H9 (cell line): ENCODE measurements around the gene NRXN3. TPM values are rescaled to one million over a fixed set of nuclear protein-coding genes. Genes with fewer than 3 reads are reported as not detected.

Experiments used
- DNase-seq: peaks from one replicate; pipeline ENCODE4 v3.0.0-alpha.2; 2017
- H2AFZ ChIP-seq: one replicate; pipeline ENCODE4 v1.6.1; 2013; ENCODE audit warnings: mild to moderate bottlenecking, low read length, control low read depth, moderate library complexity
- H2AK5ac ChIP-seq: 2 replicates; pipeline ENCODE4 v1.6.1; 2013; ENCODE audit warnings: low read length, control low read depth, mixed read lengths; ENCODE audit not compliant: insufficient read length
- H2BK120ac ChIP-seq: one replicate; pipeline ENCODE4 v1.6.1; 2013; ENCODE audit warnings: low read depth, mild to moderate bottlenecking, low read length, control low read depth, inconsistent platforms; ENCODE audit not compliant: poor library complexity, severe bottlenecking
- H2BK12ac ChIP-seq: 2 replicates; pipeline ENCODE4 v1.6.1; 2013; ENCODE audit warnings: low read length, control low read depth, mixed read lengths, low read depth; ENCODE audit not compliant: insufficient read length
- H2BK15ac ChIP-seq: 2 replicates; pipeline ENCODE4 v1.6.1; 2013; ENCODE audit warnings: low read depth, low read length, control low read depth
- H2BK20ac ChIP-seq: one replicate; pipeline ENCODE4 v1.6.1; 2013; ENCODE audit warnings: low read depth, mild to moderate bottlenecking, low read length, control low read depth, inconsistent platforms; ENCODE audit not compliant: poor library complexity, severe bottlenecking
- H2BK5ac ChIP-seq: 2 replicates; pipeline ENCODE4 v1.6.1; 2013; ENCODE audit warnings: low read length, control low read depth, mixed read lengths; ENCODE audit not compliant: insufficient read length
- H3K14ac ChIP-seq: 2 replicates; pipeline ENCODE4 v1.6.1; 2013; ENCODE audit warnings: low read length, control low read depth; ENCODE audit not compliant: insufficient read depth
- H3K18ac ChIP-seq: 2 replicates; pipeline ENCODE4 v1.6.1; 2013; ENCODE audit warnings: low read depth, mild to moderate bottlenecking, mixed read lengths, low read length, control low read depth; ENCODE audit not compliant: insufficient read length
- H3K23ac ChIP-seq: 2 replicates; pipeline ENCODE4 v1.6.1; 2013; ENCODE audit warnings: low read length, control low read depth, mixed read lengths, low read depth; ENCODE audit not compliant: insufficient read length
- H3K23me2 ChIP-seq: 2 replicates; pipeline ENCODE4 v1.6.1; 2013; ENCODE audit warnings: low read depth, mild to moderate bottlenecking, mixed read lengths, low read length, control low read depth; ENCODE audit not compliant: insufficient read length, poor library complexity, severe bottlenecking
- H3K27ac ChIP-seq: 2 replicates; pipeline ENCODE4 v1.5.1; 2013; ENCODE audit warnings: low read length, control low read depth, mixed read lengths, low read depth; ENCODE audit not compliant: insufficient read length
- H3K27me3 ChIP-seq: 2 replicates; pipeline ENCODE4 v1.6.1; 2013; ENCODE audit warnings: low read length, control low read depth, inconsistent platforms; ENCODE audit not compliant: insufficient read depth
- H3K4ac ChIP-seq: 2 replicates; pipeline ENCODE4 v1.6.1; 2013; ENCODE audit warnings: low read depth, mild to moderate bottlenecking, control low read depth, inconsistent platforms, low read length, moderate library complexity
- H3K4me1 ChIP-seq: 2 replicates; pipeline ENCODE4 v1.6.1; 2013; ENCODE audit warnings: low read length, control low read depth, inconsistent platforms; ENCODE audit not compliant: insufficient read depth
- H3K4me2 ChIP-seq: 2 replicates; pipeline ENCODE4 v1.6.1; 2013; ENCODE audit warnings: low read length, control low read depth, mixed read lengths; ENCODE audit not compliant: insufficient read length, insufficient read depth
- H3K56ac ChIP-seq: 2 replicates; pipeline ENCODE4 v1.6.1; 2013; ENCODE audit warnings: low read depth, mild to moderate bottlenecking, mixed read lengths, low read length, control low read depth; ENCODE audit not compliant: insufficient read length
- H3K79me1 ChIP-seq: 2 replicates; pipeline ENCODE4 v1.6.1; 2013; ENCODE audit warnings: low read depth, mild to moderate bottlenecking, moderate library complexity, low read length, control low read depth, inconsistent platforms; ENCODE audit not compliant: insufficient read depth, poor library complexity, severe bottlenecking
- H3K79me2 ChIP-seq: 2 replicates; pipeline ENCODE4 v1.6.1; 2013; ENCODE audit warnings: low read length, control low read depth, inconsistent platforms; ENCODE audit not compliant: insufficient read depth
- H3K9ac ChIP-seq: 2 replicates; pipeline ENCODE4 v1.6.1; 2013; ENCODE audit warnings: low read length, control low read depth, mixed read lengths; ENCODE audit not compliant: insufficient read length; ENCODE audit errors: extremely low read depth
- H3K9me3 ChIP-seq: one replicate; pipeline ENCODE4 v1.6.1; 2013; ENCODE audit warnings: low read depth, low read length, inconsistent platforms; ENCODE audit not compliant: control insufficient read depth
- H3T11ph ChIP-seq: one replicate; pipeline ENCODE4 v1.6.1; 2013; ENCODE audit warnings: mild to moderate bottlenecking, low read length, control low read depth, inconsistent platforms
- H4K20me1 ChIP-seq: one replicate; pipeline ENCODE4 v1.6.1; 2013; ENCODE audit not compliant: control insufficient read depth, insufficient read length, insufficient read depth
- H4K5ac ChIP-seq: 2 replicates; pipeline ENCODE4 v1.6.1; 2013; ENCODE audit warnings: low read depth, mild to moderate bottlenecking, mixed read lengths, low read length, control low read depth; ENCODE audit not compliant: insufficient read length
- H4K8ac ChIP-seq: replicated peaks from 2 replicates; pipeline ENCODE4 v1.6.1; 2013; ENCODE audit warnings: low read length, control low read depth, mixed read lengths, low read depth; ENCODE audit not compliant: insufficient read length
- H4K91ac ChIP-seq: 2 replicates; pipeline ENCODE4 v1.6.1; 2013; ENCODE audit warnings: low read depth, mild to moderate bottlenecking, moderate library complexity, mixed read lengths, low read length, control low read depth; ENCODE audit not compliant: insufficient read length
- H3K27ac Mint-ChIP-seq, 3 experiments: 2 replicates in 2 of 3; 3 replicates in 1 of 3; pipeline ENCODE4 v1.8.0; 2020 to 2021; ENCODE audit warnings: mixed read lengths in 3 of 3, mild to moderate bottlenecking in 1 of 3, moderate library complexity in 1 of 3
- H3K27me3 Mint-ChIP-seq: 2 replicates; pipeline ENCODE4 v1.8.0; 2021; ENCODE audit warnings: low read depth, mild to moderate bottlenecking, moderate library complexity, mixed read lengths
- H3K36me3 Mint-ChIP-seq, 3 experiments: 2 replicates in 2 of 3; 3 replicates in 1 of 3; pipeline ENCODE4 v1.8.0; 2020 to 2021; ENCODE audit warnings: low read depth in 3 of 3, mixed read lengths in 3 of 3; ENCODE audit not compliant: insufficient read depth in 1 of 3
- H3K4me1 Mint-ChIP-seq, 2 experiments: 2 replicates each; pipeline ENCODE4 v1.8.0; 2020; ENCODE audit warnings: mixed read lengths in 2 of 2
- H3K4me3 Mint-ChIP-seq, 2 experiments: 2 replicates in 1 of 2; 3 replicates in 1 of 2; pipeline ENCODE4 v1.8.0; 2020 to 2021; ENCODE audit warnings: mild to moderate bottlenecking in 2 of 2, mixed read lengths in 2 of 2, moderate library complexity in 1 of 2
- H3K9me3 Mint-ChIP-seq, 2 experiments: 2 replicates in 1 of 2; 3 replicates in 1 of 2; pipeline ENCODE4 v1.8.0; 2020; ENCODE audit warnings: mild to moderate bottlenecking in 2 of 2, mixed read lengths in 2 of 2, moderate library complexity in 1 of 2
- WGBS: extraction: QIAGEN DNeasy Blood & Tissue Kit; methylation state at CpG from one replicate; pipeline ENCODE4 v1.1.7; 2013; ENCODE audit warnings: missing lambda C conversion rate, low lambda C conversion rate, mixed read lengths; ENCODE audit not compliant: insufficient read length; ENCODE audit errors: extremely low coverage; 5-methylcytosine and 5-hydroxymethylcytosine counted together
- total RNA-seq: library from RNA; stranded (reverse); gene quantifications from 2 replicates; pipeline ENCODE4 v1.2.1, GENCODE V29; 2021
- TF ChIP-seq, protein P1 (sequence below): fragments of 200-600 bp; sonication (generic); conservative IDR thresholded peaks from 3 replicates; pipeline ENCODE4 v1.8.0; 2021; ENCODE audit warnings: antibody characterized with exemption, mild to moderate bottlenecking

NRXN3 gene
- total RNA-seq, 1 experiment from 2014 or later, result 1.8 TPM

- Histone ChIP-seq H4K20me1 (no peaks in the 10 kb centered on the region), H4K8ac (no peak overlapping the region), H3K56ac (no peak overlapping the region), H2BK20ac (no peak overlapping the region), H3T11ph (no peak overlapping the region), H3K23me2 (no peaks in the 10 kb centered on the region), H2BK12ac (no peak overlapping the region), H4K5ac (no peak overlapping the region), H3K14ac (no peak overlapping the region), H3K4me2 (no peak overlapping the region), H3K23ac (no peak overlapping the region), H2AFZ (no peak overlapping the region), H2AK5ac (no peak overlapping the region), H2BK120ac (no peak overlapping the region), H2BK5ac (no peak overlapping the region), H3K9me3 (no peaks in the 10 kb centered on the region), H3K79me2 (no peaks in the 10 kb centered on the region), H3K18ac (no peak overlapping the region), H3K27ac (no peak overlapping the region), H3K27me3 (no peaks in the 10 kb centered on the region), H2BK15ac (no peak overlapping the region), H3K4me1 (no peaks in the 10 kb centered on the region), H4K91ac (no peak overlapping the region), H3K4ac (no peak overlapping the region), H3K79me1 (no peaks in the 10 kb centered on the region), H3K9ac (no peak overlapping the region)
- TF ChIP-seq, protein P1, sequence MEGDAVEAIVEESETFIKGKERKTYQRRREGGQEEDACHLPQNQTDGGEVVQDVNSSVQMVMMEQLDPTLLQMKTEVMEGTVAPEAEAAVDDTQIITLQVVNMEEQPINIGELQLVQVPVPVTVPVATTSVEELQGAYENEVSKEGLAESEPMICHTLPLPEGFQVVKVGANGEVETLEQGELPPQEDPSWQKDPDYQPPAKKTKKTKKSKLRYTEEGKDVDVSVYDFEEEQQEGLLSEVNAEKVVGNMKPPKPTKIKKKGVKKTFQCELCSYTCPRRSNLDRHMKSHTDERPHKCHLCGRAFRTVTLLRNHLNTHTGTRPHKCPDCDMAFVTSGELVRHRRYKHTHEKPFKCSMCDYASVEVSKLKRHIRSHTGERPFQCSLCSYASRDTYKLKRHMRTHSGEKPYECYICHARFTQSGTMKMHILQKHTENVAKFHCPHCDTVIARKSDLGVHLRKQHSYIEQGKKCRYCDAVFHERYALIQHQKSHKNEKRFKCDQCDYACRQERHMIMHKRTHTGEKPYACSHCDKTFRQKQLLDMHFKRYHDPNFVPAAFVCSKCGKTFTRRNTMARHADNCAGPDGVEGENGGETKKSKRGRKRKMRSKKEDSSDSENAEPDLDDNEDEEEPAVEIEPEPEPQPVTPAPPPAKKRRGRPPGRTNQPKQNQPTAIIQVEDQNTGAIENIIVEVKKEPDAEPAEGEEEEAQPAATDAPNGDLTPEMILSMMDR, result no peak
- H3K27me3 Mint-ChIP-seq, result peaks cover 2% of the 10 kb centered on the region; the same call in 1 of the 2 replicates
- DNase-seq, result no peak
- H3K4me1 Mint-ChIP-seq, result no peaks in the 10 kb centered on the region
- no peaks in the 10 kb centered on the region for H3K9me3 Mint-ChIP-seq
- WGBS, result no CpG with 5 or more reads among the region's 4 CpGs
- no peaks in the 10 kb centered on the region for H3K36me3 Mint-ChIP-seq
- no peak overlapping the region for H3K27ac Mint-ChIP-seq
- H3K4me3 Mint-ChIP-seq, result no peak overlapping the region
Observed at GRCh38 chr14:79881299-79881698, 1711.1 kb downstream of the NRXN3 start.
